ENCODE measurements around the gene PEDS1.
"Not testable (repeated sequence)": the region's sequence is repeated elsewhere in the genome, so short reads cannot be mapped to it uniquely, and the experiment has no call there.

The PEDS1 gene

DNA sequence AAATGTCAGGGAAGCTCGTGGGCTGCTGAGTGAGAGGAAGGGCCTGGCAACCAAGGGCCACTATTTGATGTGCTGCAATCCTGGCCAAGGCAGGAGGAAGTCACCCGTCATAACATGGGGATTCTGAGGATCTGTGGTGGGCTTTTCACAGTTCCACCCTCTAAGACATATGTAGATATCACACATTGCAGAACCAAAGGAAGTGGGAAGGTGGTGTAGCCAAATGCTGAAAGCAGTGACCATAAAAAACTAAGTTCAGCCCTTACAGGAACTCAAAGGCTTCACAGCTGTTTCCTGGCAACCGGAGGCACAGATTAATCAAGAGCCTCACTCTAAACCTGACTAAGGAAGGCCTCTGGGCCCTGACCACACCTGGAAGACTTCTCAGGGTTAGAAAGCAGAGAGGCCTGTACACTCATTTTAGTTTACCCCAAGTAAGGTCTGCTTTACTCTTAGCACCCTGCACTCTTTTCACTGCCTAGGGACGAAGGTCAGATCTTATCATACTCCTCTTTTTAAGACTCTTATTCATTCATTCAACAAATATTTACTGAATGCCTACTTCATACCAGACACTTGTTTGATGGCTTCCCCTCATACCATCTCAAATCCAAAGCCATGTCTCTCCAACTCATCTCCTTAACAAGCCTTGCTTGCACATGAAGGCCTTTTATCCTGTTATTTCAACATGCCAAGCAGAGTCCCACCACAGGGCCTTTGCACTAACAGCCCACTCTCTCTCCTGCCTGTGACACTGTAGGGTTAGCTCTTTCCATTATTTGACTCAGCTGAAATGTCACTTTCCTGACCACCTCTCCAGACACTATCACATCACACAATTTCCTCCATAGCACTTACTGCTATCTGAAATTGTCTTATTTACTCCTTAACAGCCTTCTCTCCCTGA lies 43.1 kb downstream of the PEDS1 start:
- DNase-seq, result no peak

DNA sequence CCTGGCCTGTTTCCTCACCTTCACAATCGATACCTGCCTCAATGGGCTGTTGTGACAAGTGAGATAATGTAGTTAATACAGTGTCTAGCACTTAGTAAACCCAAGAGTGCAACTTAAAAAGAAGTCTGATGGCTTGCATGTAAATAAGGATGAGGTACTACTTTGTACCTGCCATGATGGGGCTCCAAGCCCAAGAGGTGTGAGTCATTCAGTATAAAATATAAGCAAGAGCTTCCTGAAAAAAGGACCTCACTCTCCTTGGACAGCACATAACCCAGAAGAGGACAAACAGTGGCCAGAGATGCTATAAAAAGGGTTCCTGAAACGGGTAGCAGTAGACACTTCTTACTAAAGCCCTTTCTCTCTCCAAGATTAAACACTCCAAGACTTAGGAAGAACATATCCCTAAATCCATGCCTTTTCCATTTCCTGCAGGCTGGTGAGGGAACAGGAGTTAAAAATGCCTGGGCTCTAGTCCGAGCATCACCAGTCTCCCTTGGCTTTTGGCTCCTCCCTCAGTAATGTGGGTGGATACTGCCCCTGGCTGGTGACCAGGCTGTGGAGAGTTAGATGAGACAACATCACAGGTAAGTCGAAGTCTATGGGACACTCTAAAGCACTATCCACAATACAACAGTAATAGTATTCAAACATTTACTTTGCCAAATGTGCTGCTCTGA lies 44.8 kb downstream of the PEDS1 start:
- no peak for DNase-seq

DNA sequence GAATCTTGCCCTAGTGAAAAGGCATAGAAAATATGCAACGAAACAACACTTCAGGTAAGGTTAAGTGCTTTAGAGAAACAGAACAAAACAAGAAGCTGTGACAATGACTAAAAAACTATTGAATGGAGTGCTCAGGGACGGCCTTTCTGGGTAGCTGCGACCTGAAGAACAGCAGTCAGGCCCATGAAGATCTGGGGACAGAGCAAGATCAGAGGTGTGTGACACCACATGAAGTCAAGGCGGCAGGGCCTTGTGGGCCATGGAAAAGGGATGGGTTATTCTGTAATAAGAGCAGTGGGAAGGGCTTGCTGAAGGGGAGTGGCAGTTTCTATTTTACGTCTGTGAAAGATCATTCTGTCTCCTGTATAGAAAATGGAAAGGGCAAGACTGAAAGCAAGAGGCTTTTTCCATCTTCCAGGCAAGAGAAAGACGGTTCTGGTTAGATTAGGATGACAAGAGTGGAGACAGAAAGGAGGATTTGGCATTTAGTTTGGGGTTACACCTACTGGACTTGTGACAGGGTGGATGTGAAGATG lies 45.7 kb downstream of the PEDS1 start:
- no peak for DNase-seq

DNA sequence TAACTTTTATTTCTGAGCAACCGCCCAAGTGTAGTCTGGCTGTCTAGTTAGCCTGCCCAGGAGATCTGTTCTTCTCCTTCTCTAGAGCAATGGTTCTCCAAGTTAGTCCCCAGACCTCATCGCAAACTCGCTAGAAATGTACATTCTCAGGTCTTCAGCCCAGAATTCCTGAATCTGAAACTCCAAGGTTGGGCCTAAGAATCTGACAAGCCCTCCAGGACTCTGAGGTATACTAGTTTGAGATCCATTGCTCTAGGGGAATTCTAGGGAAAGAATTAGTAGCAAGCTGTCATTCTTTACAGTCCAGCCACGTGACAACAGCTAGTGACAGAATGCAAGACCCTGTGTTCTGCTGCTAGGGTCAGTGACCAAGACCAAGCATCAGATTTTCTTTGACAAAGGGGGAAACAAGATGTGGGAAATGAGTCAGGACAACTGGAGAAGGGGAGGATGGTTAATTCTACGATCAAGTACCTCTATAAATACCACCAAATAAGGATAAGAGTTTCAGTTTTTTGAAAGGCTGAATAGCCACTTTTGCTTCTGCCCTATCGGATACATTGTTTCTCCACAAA lies 46.4 kb downstream of the PEDS1 start:
- DNase-seq, result no peak

DNA sequence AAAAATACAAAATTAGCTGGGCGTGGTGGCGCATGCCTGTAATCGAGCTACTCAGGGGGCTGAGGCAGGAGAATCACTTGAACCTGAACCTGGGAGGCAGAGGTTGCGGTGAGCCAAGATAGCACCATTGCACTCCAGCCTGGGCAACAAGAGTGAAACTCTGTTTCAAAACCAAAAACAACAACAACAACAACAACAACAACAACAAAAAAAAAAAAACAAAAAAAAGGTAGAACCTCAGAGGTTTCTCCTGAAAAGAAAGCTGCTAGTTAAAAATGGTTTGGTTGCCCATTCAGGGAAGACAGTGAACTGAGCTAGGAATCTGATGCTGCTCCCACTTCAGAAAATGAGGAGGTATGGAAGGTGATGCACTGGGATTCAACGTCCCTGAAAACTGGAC lies 46.9 kb downstream of the PEDS1 start:
- DNase-seq, result not testable (repeated sequence)

All from NCI-H510A (cell line).